GM19455 (cell line): ENCODE measurements around the gene CCDC137.
"Not testable (repeated sequence)": the region's sequence is repeated elsewhere in the genome, so short reads cannot be mapped to it uniquely, and the experiment has no call there.

ENCODE experiments used
- ATAC-seq: cut with Tn5 transposase; IDR thresholded peaks from one replicate; pipeline ENCODE4 v1.9.1; 2021; ENCODE audit not compliant: unreplicated experiment

Gene CCDC137

GRCh38 chr17:81650951-81651350 is 15.6 kb upstream of the CCDC137 start:
- no peak for ATAC-seq

GRCh38 chr17:81651692-81652091 is 14.8 kb upstream of the CCDC137 start:
- no peak for ATAC-seq

GRCh38 chr17:81652906-81653771 is 13.4 kb upstream of the CCDC137 start:
- ATAC-seq, result no peak

- ATAC-seq, result no peak
Measured at GRCh38 chr17:81655378-81656117, 11.0 kb upstream of the CCDC137 start.

- no peak for ATAC-seq
Measured at GRCh38 chr17:81656118-81656743, 10.3 kb upstream of the CCDC137 start, which contains the start of gene PDE6G. Gene PDE6G, minus strand, starts transcription at chr17:81656542. Its CDS starts 3,237 bp downstream, at chr17:81653305.

- ATAC-seq, result no peak
Measured at GRCh38 chr17:81656835-81657234, 9.7 kb upstream of the CCDC137 start.

- no peak for ATAC-seq
Measured at GRCh38 chr17:81659038-81659437, 7.5 kb upstream of the CCDC137 start.

GRCh38 chr17:81660441-81660840 is 6.1 kb upstream of the CCDC137 start:
- no peak for ATAC-seq

- ATAC-seq, result no peak
Measured at GRCh38 chr17:81662002-81662401, 4.5 kb upstream of the CCDC137 start.

- ATAC-seq, result no peak
Measured at GRCh38 chr17:81664051-81664470, 2.5 kb upstream of the CCDC137 start.

- no peak for ATAC-seq
Measured at GRCh38 chr17:81665205-81666091, 1.1 kb upstream of the CCDC137 start.

GRCh38 chr17:81666092-81666341 is 520 bp upstream of the CCDC137 start:
- ATAC-seq, result peak; percentile 12

- no peak for ATAC-seq
Measured at GRCh38 chr17:81667754-81668153, 1.2 kb downstream of the CCDC137 start.

- ATAC-seq, result no peak
Measured at GRCh38 chr17:81672504-81672903, 6.0 kb downstream of the CCDC137 start.

GRCh38 chr17:81672954-81673353 is 6.4 kb downstream of the CCDC137 start:
- no peak for ATAC-seq

- ATAC-seq, result no peak
Measured at GRCh38 chr17:81673561-81674258, 7.2 kb downstream of the CCDC137 start.

GRCh38 chr17:81675515-81676221 is 9.1 kb downstream of the CCDC137 start:
- ATAC-seq, result not testable (repeated sequence)

- no peak for ATAC-seq
Measured at GRCh38 chr17:81676906-81677305, 10.4 kb downstream of the CCDC137 start.

- ATAC-seq, result no peak
Measured at GRCh38 chr17:81680150-81680549, 13.6 kb downstream of the CCDC137 start.

- ATAC-seq, result no peak
Measured at GRCh38 chr17:81681672-81682071, 15.1 kb downstream of the CCDC137 start.
